Stimulated activated naive CD8-positive, alpha-beta T cell treated with anti-CD3 and anti-CD28 coated beads, Interleukin-15, Interleukin-2, amounts not matched to agents 100 U/mL and 50 U/mL, for 24 hours (primary cell): ENCODE data around the gene MRGPRF.
"Not testable (repeated sequence)": the region's sequence is repeated elsewhere in the genome, so short reads cannot be mapped to it uniquely, and the experiment has no call there.

Experiments used
- ATAC-seq: fragments of 150-1000 bp; cut with Tn5 transposase; one replicate; pipeline ENCODE4 v1.10.0; 2021
- DNase-seq: peaks from one replicate; pipeline ENCODE4 v3.0.0; 2021

MRGPRF gene

GRCh38 chr11:68987211-68987610 is 25.8 kb downstream of the MRGPRF start:
- DNase-seq = no peak
- ATAC-seq = no peak

GRCh38 chr11:68983801-68984200 is 29.2 kb downstream of the MRGPRF start:
- ATAC-seq (no peak), DNase-seq (no peak)

GRCh38 chr11:68982134-68982533 is 30.9 kb downstream of the MRGPRF start:
- DNase-seq (no peak), ATAC-seq (no peak)

GRCh38 chr11:68980776-68981065 is 32.3 kb downstream of the MRGPRF start, which contains the start of gene MRGPRD:
MRGPRD (minus strand) TSS chr11:68980986; CDS start chr11:68980986, 0 bp downstream.
- DNase-seq = no peak
- no peak for ATAC-seq

GRCh38 chr11:68979931-68980775 is 32.9 kb downstream of the MRGPRF start:
- DNase-seq (no peak), ATAC-seq (no peak)

- DNase-seq = no peak
These were observed 34.0 kb downstream of the MRGPRF start for GRCh38 chr11:68978931-68979594.

GRCh38 chr11:68978626-68978930 is 34.5 kb downstream of the MRGPRF start:
- no peak for ATAC-seq
- DNase-seq = no peak

More at GRCh38 chr11:68978931-68979594, 34.0 kb downstream of the MRGPRF start:
- ATAC-seq = no peak

GRCh38 chr11:68977781-68978625 is 35.0 kb downstream of the MRGPRF start:
- DNase-seq (no peak), ATAC-seq (no peak)

- no peak for DNase-seq
- ATAC-seq = no peak
These were observed 36.5 kb downstream of the MRGPRF start for GRCh38 chr11:68976563-68976962.

GRCh38 chr11:68976095-68976494 is 37.0 kb downstream of the MRGPRF start:
- no peak for DNase-seq
- no peak for ATAC-seq

- peak; percentile 77 for ATAC-seq
- no peak for DNase-seq
These were observed 38.4 kb downstream of the MRGPRF start for GRCh38 chr11:68974421-68975194.

- not testable (repeated sequence) for ATAC-seq, DNase-seq
These were observed 39.3 kb downstream of the MRGPRF start for GRCh38 chr11:68973706-68974105.

GRCh38 chr11:68973219-68973618 is 39.8 kb downstream of the MRGPRF start:
- ATAC-seq = no peak
- no peak for DNase-seq

- DNase-seq (no peak), ATAC-seq (peak; percentile 19)
These were observed 42.0 kb downstream of the MRGPRF start for GRCh38 chr11:68970921-68971636.

- no peak for ATAC-seq
- no peak for DNase-seq
These were observed 43.7 kb downstream of the MRGPRF start for GRCh38 chr11:68969386-68969785.

- ATAC-seq = no peak
- DNase-seq = no peak
These were observed 44.5 kb downstream of the MRGPRF start for GRCh38 chr11:68968306-68969250.

- no peak for DNase-seq
- ATAC-seq = no peak
These were observed 45.9 kb downstream of the MRGPRF start for GRCh38 chr11:68966894-68967780.

GRCh38 chr11:68965901-68966853 is 46.9 kb downstream of the MRGPRF start:
- ATAC-seq (no peak), DNase-seq (no peak)
